Prostate gland (tissue), 2 donors: ENCODE measurements around the gene BNIP5.

ENCODE experiments used
- POLR2AphosphoS5 ChIP-seq: sonication (generic); formaldehyde crosslinking; IDR thresholded peaks from one replicate; pipeline ENCODE4 v1.6.1; 2017; ENCODE audit warnings: antibody characterized with exemption
- TF ChIP-seq, protein P1 (sequence below), 4 experiments: fragments of 200-600 bp in 2 of 4; fragments of 450-650 bp in 2 of 4; sonication (generic) in 2 of 4; IDR thresholded peaks; 1 replicate in 3 of 4; 2 replicates in 1 of 4; pipeline ENCODE4 v1.5.1; 2016 to 2019; ENCODE audit warnings: antibody characterized with exemption in 4 of 4, mild to moderate bottlenecking in 2 of 4, moderate library complexity in 2 of 4

DNA sequence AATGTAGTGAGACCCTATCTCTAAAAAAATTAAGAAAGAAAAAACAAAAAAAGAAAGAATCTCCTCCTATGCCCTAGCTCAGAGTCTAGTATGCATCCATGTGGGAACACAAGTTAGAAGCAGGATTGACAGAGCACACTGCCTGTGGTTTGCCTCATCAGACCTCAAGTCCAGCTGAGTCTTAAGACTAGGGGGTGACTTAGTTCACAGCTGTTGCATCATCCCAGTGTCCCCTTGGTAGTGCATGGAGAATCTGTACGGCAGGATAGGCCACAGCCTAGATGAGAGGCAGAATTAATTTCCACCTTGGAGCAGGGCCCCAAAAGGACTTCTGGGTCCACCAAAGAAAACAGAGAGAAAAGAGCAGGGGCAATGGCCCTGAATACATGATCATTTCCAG lies 53.1 kb downstream of the BNIP5 start:
- TF ChIP-seq, protein P1, sequence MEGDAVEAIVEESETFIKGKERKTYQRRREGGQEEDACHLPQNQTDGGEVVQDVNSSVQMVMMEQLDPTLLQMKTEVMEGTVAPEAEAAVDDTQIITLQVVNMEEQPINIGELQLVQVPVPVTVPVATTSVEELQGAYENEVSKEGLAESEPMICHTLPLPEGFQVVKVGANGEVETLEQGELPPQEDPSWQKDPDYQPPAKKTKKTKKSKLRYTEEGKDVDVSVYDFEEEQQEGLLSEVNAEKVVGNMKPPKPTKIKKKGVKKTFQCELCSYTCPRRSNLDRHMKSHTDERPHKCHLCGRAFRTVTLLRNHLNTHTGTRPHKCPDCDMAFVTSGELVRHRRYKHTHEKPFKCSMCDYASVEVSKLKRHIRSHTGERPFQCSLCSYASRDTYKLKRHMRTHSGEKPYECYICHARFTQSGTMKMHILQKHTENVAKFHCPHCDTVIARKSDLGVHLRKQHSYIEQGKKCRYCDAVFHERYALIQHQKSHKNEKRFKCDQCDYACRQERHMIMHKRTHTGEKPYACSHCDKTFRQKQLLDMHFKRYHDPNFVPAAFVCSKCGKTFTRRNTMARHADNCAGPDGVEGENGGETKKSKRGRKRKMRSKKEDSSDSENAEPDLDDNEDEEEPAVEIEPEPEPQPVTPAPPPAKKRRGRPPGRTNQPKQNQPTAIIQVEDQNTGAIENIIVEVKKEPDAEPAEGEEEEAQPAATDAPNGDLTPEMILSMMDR (IDR thresholded peaks at IDR 0.05) = no peak
- no peak for TF ChIP-seq POLR2AphosphoS5
